ENCODE results near the gene CCNF.

The CCNF gene

DNA sequence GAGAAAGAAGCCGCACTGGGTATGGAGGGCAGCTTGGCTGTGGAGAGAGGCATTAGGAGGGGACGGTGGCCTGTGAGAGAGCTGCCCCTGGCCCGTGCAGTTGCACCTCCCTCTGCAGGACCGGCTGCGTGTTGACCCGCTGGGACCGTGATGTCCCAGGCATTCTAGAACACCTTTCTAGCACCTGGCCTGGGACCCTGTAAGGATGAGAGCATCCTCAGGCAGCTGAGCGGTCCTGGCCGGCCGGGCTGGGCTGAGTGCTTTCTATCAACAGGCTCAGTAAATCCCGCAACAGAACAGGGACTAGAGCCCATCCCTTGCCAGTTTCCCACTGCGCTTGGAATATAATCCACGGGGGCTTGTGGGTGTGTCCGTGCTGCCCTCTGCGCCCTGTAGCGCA, 60.3 kb downstream of the CCNF start:
- Histone ChIP-seq H3K36me3 (peaks cover 13% of the 10 kb centered on the region), H3K27ac (no peak overlapping the region)
- TF ChIP-seq, protein P1, sequence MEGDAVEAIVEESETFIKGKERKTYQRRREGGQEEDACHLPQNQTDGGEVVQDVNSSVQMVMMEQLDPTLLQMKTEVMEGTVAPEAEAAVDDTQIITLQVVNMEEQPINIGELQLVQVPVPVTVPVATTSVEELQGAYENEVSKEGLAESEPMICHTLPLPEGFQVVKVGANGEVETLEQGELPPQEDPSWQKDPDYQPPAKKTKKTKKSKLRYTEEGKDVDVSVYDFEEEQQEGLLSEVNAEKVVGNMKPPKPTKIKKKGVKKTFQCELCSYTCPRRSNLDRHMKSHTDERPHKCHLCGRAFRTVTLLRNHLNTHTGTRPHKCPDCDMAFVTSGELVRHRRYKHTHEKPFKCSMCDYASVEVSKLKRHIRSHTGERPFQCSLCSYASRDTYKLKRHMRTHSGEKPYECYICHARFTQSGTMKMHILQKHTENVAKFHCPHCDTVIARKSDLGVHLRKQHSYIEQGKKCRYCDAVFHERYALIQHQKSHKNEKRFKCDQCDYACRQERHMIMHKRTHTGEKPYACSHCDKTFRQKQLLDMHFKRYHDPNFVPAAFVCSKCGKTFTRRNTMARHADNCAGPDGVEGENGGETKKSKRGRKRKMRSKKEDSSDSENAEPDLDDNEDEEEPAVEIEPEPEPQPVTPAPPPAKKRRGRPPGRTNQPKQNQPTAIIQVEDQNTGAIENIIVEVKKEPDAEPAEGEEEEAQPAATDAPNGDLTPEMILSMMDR (IDR thresholded peaks at IDR 0.05; ENCODE audit: low read depth, low read length), result no peak

DNA sequence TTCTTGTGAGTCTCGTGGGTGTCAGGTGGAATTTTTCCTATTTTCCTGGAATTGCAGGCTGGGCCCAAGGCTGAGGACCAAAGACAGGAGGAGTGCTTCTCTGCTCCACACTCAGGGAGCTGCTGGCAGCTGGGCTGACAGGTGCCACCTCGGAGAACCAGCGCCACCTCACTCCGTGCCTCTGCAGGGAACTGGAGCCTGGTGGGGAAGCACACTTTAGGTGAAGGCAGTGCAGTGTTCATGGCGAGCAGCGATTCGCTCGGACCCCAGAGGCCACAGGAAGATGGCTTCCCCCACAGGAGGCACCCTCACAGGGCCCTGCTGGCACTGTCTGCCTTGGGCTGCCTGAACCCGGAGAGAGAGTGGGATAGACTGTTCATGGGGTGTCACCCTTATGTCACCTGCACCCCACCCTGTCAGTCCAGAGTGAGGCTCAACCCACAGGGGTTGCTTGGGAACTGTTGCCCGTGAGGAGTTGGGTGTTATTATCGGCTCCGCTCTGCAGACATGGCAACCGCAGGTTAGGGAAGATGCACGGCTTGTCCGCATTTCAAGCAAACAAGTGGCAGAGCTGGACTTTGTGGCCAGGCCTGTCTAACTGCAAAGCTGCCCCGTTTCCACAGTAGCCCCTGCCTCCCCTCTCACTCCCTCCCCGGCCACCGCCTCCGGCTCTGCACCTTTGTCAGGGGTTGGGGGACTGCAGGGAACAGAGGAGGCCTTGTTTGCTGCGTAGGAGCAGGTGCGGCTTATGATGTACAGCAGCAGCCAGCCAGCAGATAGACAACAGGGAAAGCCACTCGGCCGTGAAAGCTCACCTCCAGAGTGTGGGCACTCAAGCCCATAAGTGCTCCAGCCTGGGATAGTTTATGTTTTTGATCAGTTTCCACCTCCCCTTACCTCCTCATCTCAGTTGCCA, 61.2 kb downstream of the CCNF start:
- Histone ChIP-seq H3K27ac (0 out of 2 replicates have a peak overlapping the region, but pooled peaks have one; percentile 4), H3K4me3 (ENCODE audit: low read depth, low read length) (no peak overlapping the region), H3K9me3 (ENCODE audit: severe bottlenecking) (no peaks in the 10 kb centered on the region), H3K27me3 (ENCODE audit: insufficient read depth, low read depth, severe bottlenecking) (no peaks in the 10 kb centered on the region), H3K36me3 (peaks cover 13% of the 10 kb centered on the region)
- TF ChIP-seq, protein P1 (IDR thresholded peaks at IDR 0.05; ENCODE audit: low read depth, low read length), result no peak
- DNase-seq, result peak; percentile 46

More for the DNA sequence above, 60.3 kb downstream of the CCNF start:
- H3K9me3 ChIP-seq (ENCODE audit: severe bottlenecking), result no peaks in the 10 kb centered on the region
- no peak overlapping the region for H3K4me3 ChIP-seq (ENCODE audit: low read depth, low read length)
- no peaks in the 10 kb centered on the region for H3K27me3 ChIP-seq (ENCODE audit: insufficient read depth, low read depth, severe bottlenecking)
- no peak for DNase-seq

- DNase-seq, result no peak
- no peak overlapping the region for H3K4me3 ChIP-seq (ENCODE audit: low read depth, low read length)
- H3K36me3 ChIP-seq, result peaks cover 25% of the 10 kb centered on the region
- H3K9me3 ChIP-seq (ENCODE audit: severe bottlenecking), result no peaks in the 10 kb centered on the region
- TF ChIP-seq, protein P1 (IDR thresholded peaks at IDR 0.05; ENCODE audit: low read depth, low read length), result no peak
- no peaks in the 10 kb centered on the region for H3K27me3 ChIP-seq (ENCODE audit: insufficient read depth, low read depth, severe bottlenecking)
- H3K27ac ChIP-seq, result no peak overlapping the region
Observed at GRCh38 chr16:2492292-2492691, 63.0 kb downstream of the CCNF start.

DNA sequence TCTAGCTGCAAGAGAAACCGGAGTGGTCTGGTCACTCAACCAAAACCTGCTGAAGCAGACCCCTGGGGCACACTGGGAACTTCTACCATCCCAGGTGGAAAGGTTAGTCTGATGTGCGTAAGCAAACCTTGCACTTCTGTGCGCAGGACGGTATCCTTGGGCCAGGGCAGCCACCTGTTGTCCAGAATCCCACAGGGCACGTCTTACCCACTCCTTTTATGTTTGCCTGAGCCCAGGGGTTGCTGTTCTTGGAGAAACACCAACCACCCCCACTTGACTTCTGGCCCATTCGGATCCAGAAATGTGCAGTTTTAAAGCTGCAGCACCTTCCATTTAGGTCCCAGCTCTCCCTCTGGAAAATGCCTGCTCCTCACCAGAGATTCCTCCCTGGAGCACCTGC, 64.4 kb downstream of the CCNF start:
- Histone ChIP-seq H3K27ac (no peak overlapping the region), H3K4me3 (ENCODE audit: low read depth, low read length) (no peak overlapping the region), H3K36me3 (peaks cover 38% of the 10 kb centered on the region), H3K9me3 (ENCODE audit: severe bottlenecking) (no peaks in the 10 kb centered on the region), H3K27me3 (ENCODE audit: insufficient read depth, low read depth, severe bottlenecking) (no peaks in the 10 kb centered on the region)
- TF ChIP-seq, protein P1 (IDR thresholded peaks at IDR 0.05; ENCODE audit: low read depth, low read length), result no peak
- no peak for DNase-seq

- peaks cover 46% of the 10 kb centered on the region for H3K36me3 ChIP-seq
- H3K27ac ChIP-seq, result no peak overlapping the region
- no peak for DNase-seq
- no peaks in the 10 kb centered on the region for H3K9me3 ChIP-seq (ENCODE audit: severe bottlenecking)
- H3K27me3 ChIP-seq (ENCODE audit: insufficient read depth, low read depth, severe bottlenecking), result no peaks in the 10 kb centered on the region
- TF ChIP-seq, protein P1 (IDR thresholded peaks at IDR 0.05; ENCODE audit: low read depth, low read length), result no peak
- H3K4me3 ChIP-seq (ENCODE audit: low read depth, low read length), result no peak overlapping the region
Observed at GRCh38 chr16:2494616-2495015, 65.4 kb downstream of the CCNF start.

Data from WERI-Rb-1 (cell line).